Measurements from ENCODE around the gene CCL2.

The CCL2 gene

GRCh38 chr17:34291721-34292348, 36.8 kb downstream of the CCL2 start:
- no peaks in the 10 kb centered on the region for H3K36me3 ChIP-seq
- no peak for DNase-seq
- peaks cover 30% of the 10 kb centered on the region for H3K27me3 ChIP-seq (ENCODE audit: insufficient read depth, low read depth, severe bottlenecking)
- H3K9me3 ChIP-seq (ENCODE audit: severe bottlenecking) = no peaks in the 10 kb centered on the region
- H3K4me3 ChIP-seq (ENCODE audit: low read depth, low read length) = no peak overlapping the region
- TF ChIP-seq CTCF (IDR thresholded peaks at IDR 0.05; ENCODE audit: low read depth, low read length) = no peak
- no peak overlapping the region for H3K27ac ChIP-seq

- TF ChIP-seq CTCF (IDR thresholded peaks at IDR 0.05; ENCODE audit: low read depth, low read length) = no peak
- H3K27ac ChIP-seq = no peak overlapping the region
- H3K36me3 ChIP-seq = no peaks in the 10 kb centered on the region
These were observed 43.9 kb downstream of the CCL2 start for GRCh38 chr17:34299027-34299426.

GRCh38 chr17:34299956-34300577, 45.0 kb downstream of the CCL2 start:
- no peak overlapping the region for H3K27ac ChIP-seq
- no peaks in the 10 kb centered on the region for H3K36me3 ChIP-seq
- peaks cover 57% of the 10 kb centered on the region for H3K27me3 ChIP-seq (ENCODE audit: insufficient read depth, low read depth, severe bottlenecking)
- no peak for DNase-seq
- no peaks in the 10 kb centered on the region for H3K9me3 ChIP-seq (ENCODE audit: severe bottlenecking)
- TF ChIP-seq CTCF (IDR thresholded peaks at IDR 0.05; ENCODE audit: low read depth, low read length) = no peak
- no peak overlapping the region for H3K4me3 ChIP-seq (ENCODE audit: low read depth, low read length)

More at GRCh38 chr17:34299027-34299426, 43.9 kb downstream of the CCL2 start:
- DNase-seq = no peak
- peaks cover 48% of the 10 kb centered on the region for H3K27me3 ChIP-seq (ENCODE audit: insufficient read depth, low read depth, severe bottlenecking)
- H3K9me3 ChIP-seq (ENCODE audit: severe bottlenecking) = no peaks in the 10 kb centered on the region
- H3K4me3 ChIP-seq (ENCODE audit: low read depth, low read length) = no peak overlapping the region

GRCh38 chr17:34300652-34301370, 45.7 kb downstream of the CCL2 start:
- Histone ChIP-seq H3K9me3 (ENCODE audit: severe bottlenecking) (no peaks in the 10 kb centered on the region), H3K27me3 (ENCODE audit: insufficient read depth, low read depth, severe bottlenecking) (peaks cover 63% of the 10 kb centered on the region), H3K4me3 (ENCODE audit: low read depth, low read length) (no peak overlapping the region), H3K36me3 (no peaks in the 10 kb centered on the region), H3K27ac (no peak overlapping the region)
- no peak for TF ChIP-seq CTCF (IDR thresholded peaks at IDR 0.05; ENCODE audit: low read depth, low read length)
- no peak for DNase-seq

- Histone ChIP-seq H3K4me3 (ENCODE audit: low read depth, low read length) (no peak overlapping the region), H3K27me3 (ENCODE audit: insufficient read depth, low read depth, severe bottlenecking) (peaks cover 75% of the 10 kb centered on the region), H3K36me3 (no peaks in the 10 kb centered on the region), H3K27ac (no peak overlapping the region), H3K9me3 (ENCODE audit: severe bottlenecking) (no peaks in the 10 kb centered on the region)
- DNase-seq = no peak
- no peak for TF ChIP-seq CTCF (IDR thresholded peaks at IDR 0.05; ENCODE audit: low read depth, low read length)
These were observed 46.9 kb downstream of the CCL2 start for GRCh38 chr17:34301986-34302385.

Data from WERI-Rb-1 (cell line).